DOHH2 (cell line): ENCODE measurements around the gene SLC6A3.

Source experiments
- CTCF ChIP-seq: fragments of 200-600 bp; sonication (generic); IDR thresholded peaks from one replicate; pipeline ENCODE4 v1.5.1; 2014; ENCODE audit warnings: antibody characterized with exemption, mild to moderate bottlenecking, low read depth, low read length; ENCODE audit not compliant: poor library complexity, severe bottlenecking
- EZH2phosphoT487 ChIP-seq: fragments of 200-600 bp; sonication (generic); IDR thresholded peaks from 2 replicates; pipeline ENCODE4 v1.6.1; 2017; ENCODE audit warnings: borderline replicate concordance, mild to moderate bottlenecking, antibody characterized with exemption, low read length, moderate library complexity, mixed read lengths

GRCh38 chr5:1486271-1486670 lies 41.0 kb upstream of the SLC6A3 start:
- no peak for TF ChIP-seq CTCF
- no peak for TF ChIP-seq EZH2phosphoT487
